GM23338 (cell line): ENCODE measurements around the gene HS6ST3. TPM values are rescaled to one million over a fixed set of nuclear protein-coding genes. Genes with fewer than 3 reads are reported as not detected.

Experiments used
- ATAC-seq: fragments of 200-7000 bp; cut with Tn5 transposase; 3 replicates; pipeline ENCODE4 v1.9.1; 2020
- DNase-seq: peaks from one replicate; pipeline ENCODE4 v3.0.0-alpha.2; 2015; ENCODE audit warnings: low spot score
- H2AFZ ChIP-seq: fragments of 200-600 bp; sonication (generic); 2 replicates; pipeline ENCODE4 v1.8.0; 2016; ENCODE audit warnings: antibody characterized with exemption, mild to moderate bottlenecking, moderate library complexity
- H3F3A ChIP-seq: fragments of 200-600 bp; sonication (generic); replicated peaks from 2 replicates; pipeline ENCODE4 v1.8.0; 2017; ENCODE audit warnings: antibody characterized with exemption, mixed run types, low read depth
- H3K27ac ChIP-seq: fragments of 200-600 bp; sonication (generic); 2 replicates; pipeline ENCODE4 v1.6.1; 2016; ENCODE audit warnings: low read depth
- H3K27me3 ChIP-seq: fragments of 200-600 bp; sonication (generic); 2 replicates; pipeline ENCODE4 v1.8.0; 2016; ENCODE audit warnings: mild to moderate bottlenecking, mixed run types, moderate library complexity; ENCODE audit not compliant: insufficient read depth
- H3K36me3 ChIP-seq: fragments of 200-600 bp; sonication (generic); 2 replicates; pipeline ENCODE4 v1.8.0; 2016; ENCODE audit warnings: mild to moderate bottlenecking; ENCODE audit not compliant: insufficient read depth
- H3K4me1 ChIP-seq: fragments of 200-600 bp; sonication (generic); 2 replicates; pipeline ENCODE4 v1.8.0; 2016; ENCODE audit warnings: mild to moderate bottlenecking, moderate library complexity; ENCODE audit not compliant: insufficient read depth
- H3K4me2 ChIP-seq: fragments of 200-600 bp; sonication (generic); 2 replicates; pipeline ENCODE4 v1.7.1; 2017; ENCODE audit warnings: mixed run types
- H3K4me3 ChIP-seq: fragments of 200-600 bp; sonication (generic); 2 replicates; pipeline ENCODE4 v1.6.1; 2016; ENCODE audit warnings: mixed run types
- H3K79me2 ChIP-seq: fragments of 200-600 bp; sonication (generic); replicated peaks from 2 replicates; pipeline ENCODE4 v1.8.0; 2017; ENCODE audit warnings: mild to moderate bottlenecking; ENCODE audit not compliant: insufficient read depth
- H3K9me2 ChIP-seq: fragments of 200-600 bp; sonication (generic); 2 replicates; pipeline ENCODE4 v1.8.0; 2017; ENCODE audit not compliant: insufficient read depth
- H4K20me1 ChIP-seq: fragments of 200-600 bp; sonication (generic); replicated peaks from 2 replicates; pipeline ENCODE4 v1.8.0; 2017; ENCODE audit warnings: mild to moderate bottlenecking; ENCODE audit not compliant: insufficient read depth
- H3K27ac Mint-ChIP-seq: 2 replicates; pipeline ENCODE4 v1.8.0; 2020; ENCODE audit warnings: inconsistent platforms, mild to moderate bottlenecking, moderate library complexity, mixed read lengths
- H3K27me3 Mint-ChIP-seq: 3 replicates; pipeline ENCODE4 v1.8.0; 2022; ENCODE audit warnings: low read depth, mild to moderate bottlenecking, moderate library complexity, mixed read lengths, inconsistent platforms; ENCODE audit not compliant: insufficient read depth, poor library complexity
- H3K36me3 Mint-ChIP-seq: 3 replicates; pipeline ENCODE4 v1.8.0; 2021; ENCODE audit warnings: low read depth, mild to moderate bottlenecking, inconsistent platforms, moderate library complexity, mixed read lengths
- H3K4me1 Mint-ChIP-seq: 3 replicates; pipeline ENCODE4 v1.8.0; 2020; ENCODE audit warnings: mild to moderate bottlenecking, inconsistent platforms, mixed read lengths
- H3K4me3 Mint-ChIP-seq: 3 replicates; pipeline ENCODE4 v1.8.0; 2021; ENCODE audit warnings: moderate library complexity, mild to moderate bottlenecking, inconsistent platforms, mixed read lengths
- H3K9me3 Mint-ChIP-seq: 3 replicates; pipeline ENCODE4 v1.8.0; 2020; ENCODE audit warnings: moderate library complexity, mild to moderate bottlenecking, inconsistent platforms, mixed read lengths
- CREB1 ChIP-seq: fragments of 250-450 bp; sonication (Bioruptor Pico); IDR thresholded peaks from 2 replicates; pipeline ENCODE4 v1.5.0; 2020; ENCODE audit warnings: low read depth, mild to moderate bottlenecking, moderate library complexity
- CTCF ChIP-seq, 2 experiments: fragments of 200-600 bp in 1 of 2; sonication (generic) in 1 of 2; conservative IDR thresholded peaks; 2 replicates each; pipeline versions ENCODE4 v1.5.1 to v1.6.1; 2016 to 2017; ENCODE audit warnings: antibody characterized with exemption in 2 of 2, low read depth in 2 of 2, mild to moderate bottlenecking in 2 of 2, moderate library complexity in 1 of 2
- EZH2 ChIP-seq: fragments of 200-600 bp; sonication (generic); IDR thresholded peaks from one replicate; pipeline ENCODE4 v1.8.0; 2017; ENCODE audit warnings: antibody characterized with exemption, mild to moderate bottlenecking, low read depth; ENCODE audit not compliant: unreplicated experiment
- EZH2phosphoT487 ChIP-seq: fragments of 200-600 bp; sonication (generic); IDR thresholded peaks from one replicate; pipeline ENCODE4 v1.8.1; 2018; ENCODE audit warnings: antibody characterized with exemption; ENCODE audit not compliant: unreplicated experiment
- JUNB ChIP-seq: IDR thresholded peaks from one replicate; pipeline ENCODE4 v1.6.1; 2016; ENCODE audit warnings: antibody characterized with exemption; ENCODE audit not compliant: unreplicated experiment
- NANOG ChIP-seq: IDR thresholded peaks from 2 replicates; pipeline ENCODE4 v1.6.1; 2016; ENCODE audit warnings: antibody characterized with exemption, borderline replicate concordance
- POLR2AphosphoS5 ChIP-seq: IDR thresholded peaks from 2 replicates; pipeline ENCODE4 v1.6.1; 2016; ENCODE audit warnings: antibody characterized with exemption, low read depth
- REST ChIP-seq: IDR thresholded peaks from one replicate; pipeline ENCODE4 v1.6.1; 2018; ENCODE audit warnings: antibody characterized with exemption; ENCODE audit not compliant: unreplicated experiment
- STAT1 ChIP-seq: IDR thresholded peaks from one replicate; pipeline ENCODE4 v1.6.1; 2016; ENCODE audit warnings: antibody characterized with exemption; ENCODE audit not compliant: unreplicated experiment
- ZNF114 ChIP-seq: fragments of 250-450 bp; sonication (Bioruptor Pico); IDR thresholded peaks from 2 replicates; pipeline ENCODE4 v1.5.0; 2020; ENCODE audit warnings: mild to moderate bottlenecking, moderate library complexity
- ZNF331 ChIP-seq: fragments of 250-450 bp; sonication (Bioruptor Pico); IDR thresholded peaks from 2 replicates; pipeline ENCODE4 v1.5.0; 2020; ENCODE audit warnings: low read depth, mild to moderate bottlenecking, moderate library complexity
- ZNF462 ChIP-seq: fragments of 250-450 bp; sonication (Bioruptor Pico); IDR thresholded peaks from 2 replicates; pipeline ENCODE4 v1.5.0; 2020; ENCODE audit warnings: mild to moderate bottlenecking, moderate library complexity
- polyA plus RNA-seq: library from polyadenylated mRNA; unstranded; fragments of >200 nt; fragmentation: Nextera tagmentation; extraction: Ambion mirVana; gene quantifications from 2 replicates; pipeline ENCODE4 v1.2.1, GENCODE V29; 2016
- total RNA-seq: library from RNA; depleted of rRNA; stranded (reverse); fragments of >200 nt; shearing (Covaris generic); gene quantifications from 2 replicates; pipeline ENCODE4 v1.2.3, GENCODE V29; 2014
- TF ChIP-seq, protein P1 (sequence below): IDR thresholded peaks from 2 replicates; pipeline ENCODE4 v1.6.1; 2016; ENCODE audit warnings: antibody characterized with exemption

HS6ST3 gene
- total and polyA plus RNA-seq, 2 experiments from 2014 or later = 0.52 to 0.80 TPM

GRCh38 chr13:96781141-96781540 is 691.2 kb downstream of the HS6ST3 start:
- no peaks in the 10 kb centered on the region for H3K4me1 ChIP-seq
- Mint-ChIP-seq H3K4me3 (no peak overlapping the region), H3K27ac (no peak overlapping the region), H3K36me3 (peaks cover 11% of the 10 kb centered on the region), H3K9me3 (peaks cover 20% of the 10 kb centered on the region), H3K4me1 (no peaks in the 10 kb centered on the region), H3K27me3 (no peaks in the 10 kb centered on the region)
- no peak for ATAC-seq
- H3F3A ChIP-seq = no peaks in the 10 kb centered on the region
- no peaks in the 10 kb centered on the region for H3K79me2 ChIP-seq
- no peak overlapping the region for H3K4me3 ChIP-seq
- H3K27me3 ChIP-seq = no peaks in the 10 kb centered on the region
- H3K27ac ChIP-seq = no peak overlapping the region
- no peak overlapping the region for H2AFZ ChIP-seq
- H3K36me3 ChIP-seq = no peaks in the 10 kb centered on the region
- TF ChIP-seq EZH2phosphoT487 = no peak
- no peak for TF ChIP-seq CTCF (conservative IDR thresholded peaks at IDR 0.05; ENCODE audit: low read depth in 2 of 2)
- TF ChIP-seq CREB1 (CRISPR knock-in tag) = no peak
- TF ChIP-seq ZNF114 (CRISPR knock-in tag) = no peak
- no peak for TF ChIP-seq ZNF462 (CRISPR knock-in tag)
- no peak for TF ChIP-seq JUNB
- TF ChIP-seq, protein P1, sequence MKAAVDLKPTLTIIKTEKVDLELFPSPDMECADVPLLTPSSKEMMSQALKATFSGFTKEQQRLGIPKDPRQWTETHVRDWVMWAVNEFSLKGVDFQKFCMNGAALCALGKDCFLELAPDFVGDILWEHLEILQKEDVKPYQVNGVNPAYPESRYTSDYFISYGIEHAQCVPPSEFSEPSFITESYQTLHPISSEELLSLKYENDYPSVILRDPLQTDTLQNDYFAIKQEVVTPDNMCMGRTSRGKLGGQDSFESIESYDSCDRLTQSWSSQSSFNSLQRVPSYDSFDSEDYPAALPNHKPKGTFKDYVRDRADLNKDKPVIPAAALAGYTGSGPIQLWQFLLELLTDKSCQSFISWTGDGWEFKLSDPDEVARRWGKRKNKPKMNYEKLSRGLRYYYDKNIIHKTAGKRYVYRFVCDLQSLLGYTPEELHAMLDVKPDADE = no peak
- TF ChIP-seq REST = no peak
- no peak for TF ChIP-seq NANOG
- TF ChIP-seq EZH2 = no peak
- no peak for TF ChIP-seq ZNF331 (CRISPR knock-in tag)
- TF ChIP-seq POLR2AphosphoS5 = no peak
- no peak for TF ChIP-seq STAT1
- H4K20me1 ChIP-seq = no peaks in the 10 kb centered on the region
- DNase-seq = no peak
- H3K4me2 ChIP-seq = no peak overlapping the region
- H3K9me2 ChIP-seq = no peaks in the 10 kb centered on the region
